ENCODE data around the gene SNAP23.

The SNAP23 gene

GRCh38 chr15:42495361-42496212 is at the start of gene SNAP23:
TSS of gene SNAP23 (plus strand) at chr15:42495634. CDS start at chr15:42511847, 16,213 bp downstream.
- peak within 1 kb of the TSS; percentile 95 for H3K4me3 ChIP-seq (ENCODE audit: low read length)
- DNase-seq (ENCODE audit: low read depth), result peak; percentile 94
- no peak for TF ChIP-seq CTCF (conservative IDR thresholded peaks at IDR 0.05; ENCODE audit: low read depth, low read length)

- TF ChIP-seq CTCF (conservative IDR thresholded peaks at IDR 0.05; ENCODE audit: low read depth, low read length), result no peak
- DNase-seq (ENCODE audit: low read depth), result no peak
Measured at GRCh38 chr15:42447599-42447998, 47.8 kb upstream of the SNAP23 start.

GRCh38 chr15:42448281-42448680 is 47.2 kb upstream of the SNAP23 start:
- no peak for TF ChIP-seq CTCF (conservative IDR thresholded peaks at IDR 0.05; ENCODE audit: low read depth, low read length)
- DNase-seq (ENCODE audit: low read depth), result no peak
- H3K4me3 ChIP-seq (ENCODE audit: low read length), result no peak overlapping the region

More at GRCh38 chr15:42447599-42447998, 47.8 kb upstream of the SNAP23 start:
- H3K4me3 ChIP-seq (ENCODE audit: low read length), result no peak overlapping the region

- no peak for TF ChIP-seq CTCF (conservative IDR thresholded peaks at IDR 0.05; ENCODE audit: low read depth, low read length)
- DNase-seq (ENCODE audit: low read depth), result no peak
- no peak overlapping the region for H3K4me3 ChIP-seq (ENCODE audit: low read length)
Measured at GRCh38 chr15:42449770-42450424, 45.5 kb upstream of the SNAP23 start.

DNA sequence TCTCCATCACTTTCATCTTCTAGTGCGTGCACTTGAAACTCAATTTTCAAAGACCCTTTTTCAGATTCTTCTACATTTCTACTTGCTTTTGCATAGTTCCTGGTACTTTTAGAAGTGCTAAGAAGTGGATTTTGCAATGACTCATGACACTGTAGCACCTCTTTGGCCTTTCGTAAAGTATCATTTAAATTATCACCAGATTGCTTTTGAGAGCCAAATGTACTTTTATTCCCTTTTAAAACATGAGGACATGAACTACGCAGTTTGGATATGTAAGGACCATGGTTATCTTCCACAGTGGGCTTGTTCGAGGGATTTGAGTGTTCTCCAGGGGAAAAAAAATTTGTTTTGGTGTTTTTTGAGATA is 45.0 kb upstream of the SNAP23 start:
- no peak for DNase-seq (ENCODE audit: low read depth)
- no peak overlapping the region for H3K4me3 ChIP-seq (ENCODE audit: low read length)
- TF ChIP-seq CTCF (conservative IDR thresholded peaks at IDR 0.05; ENCODE audit: low read depth, low read length), result no peak

DNA sequence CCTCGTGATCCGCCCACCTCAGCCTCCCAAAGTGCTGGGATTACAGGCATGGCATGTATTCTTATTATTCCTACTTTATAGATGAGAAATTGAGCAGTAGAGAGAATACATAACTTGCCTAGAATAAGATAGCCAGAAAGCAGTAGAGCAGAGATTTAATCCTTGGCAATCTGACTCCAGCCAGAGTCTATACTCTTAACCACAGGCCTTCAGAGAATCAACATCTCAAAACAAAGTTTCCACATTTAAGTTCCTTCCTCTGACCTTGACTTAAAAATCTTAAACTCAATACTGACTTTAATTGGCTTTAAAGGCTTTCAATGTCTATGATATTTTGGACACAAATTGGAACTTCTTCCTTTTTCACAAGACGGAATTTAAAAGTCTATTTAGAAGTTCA is 41.6 kb upstream of the SNAP23 start:
- DNase-seq (ENCODE audit: low read depth), result no peak
- H3K4me3 ChIP-seq (ENCODE audit: low read length), result no peak overlapping the region
- TF ChIP-seq CTCF (conservative IDR thresholded peaks at IDR 0.05; ENCODE audit: low read depth, low read length), result no peak
